ENCODE results near the gene TMEM176B.

DNA sequence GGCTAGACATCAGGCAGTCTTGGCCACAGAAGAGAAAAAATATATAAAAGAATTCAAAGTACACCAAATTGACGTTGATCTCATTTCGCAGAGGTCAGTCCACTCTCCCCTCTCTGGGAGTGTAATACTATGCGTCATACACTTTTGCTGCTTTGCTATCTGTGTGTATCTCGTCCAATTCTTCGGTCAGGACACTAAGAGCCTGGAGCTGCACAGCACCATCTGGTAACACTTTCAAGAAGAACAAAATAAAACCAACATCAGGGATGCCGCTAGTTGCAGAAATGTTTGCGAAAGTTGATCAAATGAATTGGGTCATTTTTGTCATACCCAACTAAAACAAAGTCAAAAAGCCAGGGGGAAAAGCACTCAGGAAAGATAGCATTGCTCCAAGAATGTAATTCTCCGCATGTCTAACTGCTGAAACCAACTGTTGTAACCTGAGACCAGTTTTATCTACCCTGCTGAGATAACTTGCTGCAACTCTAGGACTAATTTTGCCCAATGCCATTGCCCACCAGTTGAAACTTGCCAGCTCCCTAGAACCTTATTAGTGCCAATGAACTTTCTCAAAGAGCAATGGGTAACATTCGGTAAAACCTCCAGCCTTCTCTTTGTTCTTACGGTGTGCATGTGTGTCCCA lies 23.4 kb upstream of the TMEM176B start:
- TF ChIP-seq, protein P1, sequence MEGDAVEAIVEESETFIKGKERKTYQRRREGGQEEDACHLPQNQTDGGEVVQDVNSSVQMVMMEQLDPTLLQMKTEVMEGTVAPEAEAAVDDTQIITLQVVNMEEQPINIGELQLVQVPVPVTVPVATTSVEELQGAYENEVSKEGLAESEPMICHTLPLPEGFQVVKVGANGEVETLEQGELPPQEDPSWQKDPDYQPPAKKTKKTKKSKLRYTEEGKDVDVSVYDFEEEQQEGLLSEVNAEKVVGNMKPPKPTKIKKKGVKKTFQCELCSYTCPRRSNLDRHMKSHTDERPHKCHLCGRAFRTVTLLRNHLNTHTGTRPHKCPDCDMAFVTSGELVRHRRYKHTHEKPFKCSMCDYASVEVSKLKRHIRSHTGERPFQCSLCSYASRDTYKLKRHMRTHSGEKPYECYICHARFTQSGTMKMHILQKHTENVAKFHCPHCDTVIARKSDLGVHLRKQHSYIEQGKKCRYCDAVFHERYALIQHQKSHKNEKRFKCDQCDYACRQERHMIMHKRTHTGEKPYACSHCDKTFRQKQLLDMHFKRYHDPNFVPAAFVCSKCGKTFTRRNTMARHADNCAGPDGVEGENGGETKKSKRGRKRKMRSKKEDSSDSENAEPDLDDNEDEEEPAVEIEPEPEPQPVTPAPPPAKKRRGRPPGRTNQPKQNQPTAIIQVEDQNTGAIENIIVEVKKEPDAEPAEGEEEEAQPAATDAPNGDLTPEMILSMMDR (IDR thresholded peaks at IDR 0.05; ENCODE audit: borderline replicate concordance, extremely low read depth, low read length, poor library complexity, severe bottlenecking) = no peak
- no peak for TF ChIP-seq EZH2 (IDR thresholded peaks at IDR 0.05; ENCODE audit: borderline replicate concordance, low read depth, low read length, severe bottlenecking)
